GM21515 (cell line): ENCODE data around the gene BMPER.

Source experiments
- ATAC-seq: cut with Tn5 transposase; IDR thresholded peaks from one replicate; pipeline ENCODE4 v1.9.1; 2021; ENCODE audit not compliant: unreplicated experiment

Gene BMPER

DNA sequence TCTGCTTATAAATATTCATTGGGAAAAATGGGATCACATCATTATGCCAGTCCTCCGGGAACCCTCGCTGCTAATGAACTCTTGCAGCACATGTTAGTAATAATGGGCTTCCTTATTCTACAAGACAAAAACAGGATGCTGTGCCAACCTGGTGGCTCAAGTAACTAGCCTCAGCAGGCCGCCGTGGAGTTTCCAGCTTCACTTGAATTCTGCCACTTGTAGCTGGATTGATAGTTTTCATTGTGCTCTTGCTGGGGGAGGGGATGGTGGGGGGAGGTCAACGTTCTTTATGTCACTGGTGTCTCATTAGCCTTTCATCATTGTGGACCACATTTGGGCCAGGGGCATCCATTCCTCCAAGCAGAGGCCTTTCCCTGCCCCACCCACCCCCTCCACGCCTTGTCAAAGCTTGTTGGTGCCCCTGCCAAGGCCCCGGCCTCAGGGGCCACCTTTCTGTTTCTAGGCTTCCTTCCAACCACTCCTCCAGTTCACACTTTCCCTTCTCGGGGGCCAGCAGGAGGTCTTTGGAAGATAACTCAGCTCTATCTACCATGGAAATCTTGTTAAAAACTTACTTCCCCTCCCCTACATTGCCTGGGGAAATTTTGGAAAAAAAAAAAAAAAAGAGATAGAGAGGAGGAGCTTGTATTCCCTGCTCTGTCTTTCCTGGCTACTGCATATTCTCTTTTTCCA lies 153.9 kb downstream of the BMPER start:
- no peak for ATAC-seq

DNA sequence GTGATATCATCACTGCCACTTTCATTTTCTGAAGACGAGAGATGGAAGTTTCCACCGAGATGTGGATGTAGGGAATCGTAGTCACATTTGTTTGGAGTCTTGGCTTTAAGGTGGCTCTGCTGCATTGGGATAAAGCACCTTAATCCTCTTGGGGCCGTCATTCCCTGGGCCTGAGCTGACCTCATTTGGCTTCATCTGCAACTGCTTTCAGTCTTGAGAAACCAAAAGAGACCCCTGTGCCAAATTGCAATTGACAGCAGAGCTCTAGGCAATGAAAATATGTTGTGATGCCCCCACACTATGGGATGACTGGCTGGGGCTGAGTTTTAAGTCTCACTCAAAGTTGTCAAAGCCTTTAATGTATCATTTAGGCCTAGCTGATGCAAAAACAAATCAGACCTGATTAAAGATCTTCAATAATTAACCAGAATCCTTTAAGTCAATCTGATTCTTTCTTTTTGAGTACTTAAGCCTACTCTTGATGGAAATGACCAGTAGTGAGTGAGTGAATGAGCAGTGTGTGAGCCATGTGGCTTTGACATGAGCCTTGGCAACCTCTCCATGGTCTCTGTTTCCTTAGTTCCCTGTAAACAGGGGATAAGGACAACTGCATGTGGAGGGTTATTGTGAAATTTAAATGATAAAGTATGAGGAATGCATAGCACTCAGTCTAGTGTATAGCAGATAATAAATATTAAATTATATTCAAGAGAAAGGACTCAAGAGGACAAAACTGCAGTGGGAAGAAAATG lies 155.0 kb downstream of the BMPER start:
- ATAC-seq: no peak

DNA sequence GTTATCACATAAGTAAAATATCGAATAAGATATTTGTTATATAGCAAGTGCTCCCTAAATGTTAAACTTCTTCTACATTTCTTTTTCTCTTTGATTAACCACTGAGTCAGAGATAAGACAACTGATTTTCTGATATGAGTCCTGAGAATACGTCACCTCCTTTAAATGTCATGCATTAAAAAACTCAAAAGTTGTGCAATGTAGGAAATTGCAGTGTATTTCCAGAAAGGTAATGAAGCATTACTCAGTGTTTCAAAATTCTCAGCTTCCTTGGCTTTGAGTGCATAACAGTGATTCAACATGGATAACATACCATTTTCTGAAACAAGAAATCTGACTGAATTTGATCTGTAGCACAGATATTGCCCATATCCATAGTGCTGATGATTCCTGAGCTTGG lies 155.8 kb downstream of the BMPER start:
- ATAC-seq: no peak

DNA sequence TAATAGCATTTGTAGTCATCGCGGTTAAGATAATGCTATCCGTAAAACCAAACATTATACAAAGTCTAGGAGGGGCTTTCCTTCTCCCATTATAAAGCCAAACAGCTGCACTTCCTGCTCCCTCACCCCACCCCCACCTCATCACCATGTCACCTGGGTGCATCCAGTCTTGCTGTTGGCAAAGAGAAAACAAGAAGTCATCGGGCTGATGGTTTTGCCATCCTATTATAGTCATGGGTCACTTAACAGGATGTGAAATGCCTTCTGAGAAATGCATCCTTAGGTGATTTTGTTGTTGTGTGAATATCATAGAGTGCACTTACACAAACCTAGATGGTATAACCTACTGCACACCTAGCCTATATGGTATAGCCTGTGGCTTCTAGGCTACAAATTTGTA lies 157.0 kb downstream of the BMPER start:
- ATAC-seq: no peak

DNA sequence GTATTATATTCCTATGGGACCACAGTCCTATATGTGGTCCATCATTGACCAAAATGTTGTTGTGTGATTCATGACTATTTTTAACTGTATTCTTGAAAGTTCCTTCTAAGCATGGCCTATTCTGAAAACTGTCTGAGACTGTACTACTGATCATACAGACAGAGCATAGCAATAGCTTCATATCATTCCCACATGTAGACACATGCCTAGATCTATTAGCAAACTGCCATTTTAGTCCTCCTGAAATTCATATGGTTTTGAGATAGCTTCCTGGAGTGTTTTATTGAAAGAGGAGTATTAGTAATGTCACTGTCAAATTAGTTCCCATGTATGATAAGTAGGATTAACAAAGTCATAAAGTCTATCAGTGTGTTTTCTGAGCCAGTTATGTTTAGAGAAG lies 157.5 kb downstream of the BMPER start:
- ATAC-seq: no peak

DNA sequence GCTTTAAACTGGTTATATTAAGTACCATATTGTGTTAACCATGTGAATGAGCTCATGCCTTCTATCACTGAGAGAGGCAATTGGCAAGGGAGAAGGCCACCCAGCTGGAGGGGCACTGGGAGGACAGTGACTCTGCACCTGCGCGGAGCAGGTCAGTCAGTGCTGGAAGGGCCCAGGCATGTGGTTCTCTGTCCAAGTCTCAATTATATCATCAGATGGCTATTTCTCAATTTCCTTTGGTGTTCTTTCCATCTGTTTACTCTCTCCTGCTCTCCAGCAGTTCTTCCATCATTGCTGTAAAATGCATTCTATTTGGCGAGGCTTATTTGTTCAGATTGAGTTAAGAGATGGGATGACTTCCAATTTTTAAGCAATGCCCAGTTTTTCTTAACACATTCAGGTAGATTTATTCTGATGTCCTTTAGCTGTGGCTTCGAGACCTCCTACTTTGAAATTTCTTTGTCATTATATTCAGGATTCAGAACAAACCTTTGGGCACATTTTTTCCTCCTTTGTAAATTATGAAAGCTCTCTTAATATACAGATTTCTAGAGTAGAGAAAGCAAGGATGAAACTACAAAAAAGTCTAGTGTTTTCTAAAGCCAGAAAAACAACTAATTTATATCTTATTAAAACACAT lies 159.3 kb downstream of the BMPER start:
- ATAC-seq: no peak

DNA sequence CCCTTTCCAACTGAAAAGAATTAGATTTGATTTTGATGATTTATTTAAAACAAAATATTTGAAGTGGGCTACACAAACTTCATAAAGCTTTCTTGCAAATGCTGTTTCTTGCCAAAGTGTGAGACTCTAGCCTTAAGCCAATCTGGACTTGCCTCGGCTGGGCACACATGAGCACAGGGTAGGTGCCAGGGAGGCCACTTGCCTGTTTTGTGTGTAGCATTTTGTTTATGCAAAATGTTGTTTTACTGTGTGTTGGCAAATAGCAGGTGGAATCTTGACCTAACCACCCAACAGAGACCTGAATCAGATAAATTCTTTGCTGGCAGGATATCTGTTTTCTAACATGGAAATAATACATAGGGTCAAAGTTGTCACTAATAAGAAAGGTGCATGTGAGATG lies 161.1 kb downstream of the BMPER start:
- ATAC-seq: no peak

DNA sequence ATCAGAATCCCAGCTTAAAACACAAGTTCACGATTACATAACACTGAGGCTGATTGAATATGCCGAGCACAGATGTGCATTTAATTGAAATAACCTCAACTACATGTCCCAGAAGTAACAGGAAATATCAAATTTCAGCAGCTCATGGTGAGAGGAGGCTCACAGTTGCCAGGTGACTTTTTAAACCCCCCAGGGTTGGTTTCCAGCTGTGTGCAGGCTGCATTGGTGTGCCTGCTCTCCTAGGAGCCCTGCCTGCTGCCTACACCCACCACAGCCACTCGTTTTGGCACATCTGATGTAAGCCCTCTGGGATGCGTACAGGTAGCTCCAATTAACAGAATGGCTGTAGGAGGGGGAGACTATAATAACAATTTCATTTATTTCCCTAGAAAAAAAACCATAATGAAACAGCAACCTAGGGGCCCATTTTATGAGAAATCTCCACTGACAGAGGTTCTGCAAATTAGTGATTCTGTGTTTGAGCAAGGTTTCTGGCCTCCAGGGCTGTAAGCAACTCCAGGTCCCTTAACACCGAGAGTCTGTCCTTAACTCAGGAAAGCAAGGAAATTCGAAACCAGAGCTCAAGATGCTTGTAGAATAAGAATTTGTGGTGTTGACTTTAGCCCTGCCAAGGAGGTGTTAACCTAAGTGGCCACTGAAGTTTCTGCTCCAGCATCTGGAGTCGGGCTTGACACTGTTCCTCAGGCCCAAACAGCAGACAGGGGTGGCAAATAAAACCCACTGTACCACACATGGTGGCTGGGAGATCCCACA lies 161.9 kb downstream of the BMPER start:
- ATAC-seq: no peak

DNA sequence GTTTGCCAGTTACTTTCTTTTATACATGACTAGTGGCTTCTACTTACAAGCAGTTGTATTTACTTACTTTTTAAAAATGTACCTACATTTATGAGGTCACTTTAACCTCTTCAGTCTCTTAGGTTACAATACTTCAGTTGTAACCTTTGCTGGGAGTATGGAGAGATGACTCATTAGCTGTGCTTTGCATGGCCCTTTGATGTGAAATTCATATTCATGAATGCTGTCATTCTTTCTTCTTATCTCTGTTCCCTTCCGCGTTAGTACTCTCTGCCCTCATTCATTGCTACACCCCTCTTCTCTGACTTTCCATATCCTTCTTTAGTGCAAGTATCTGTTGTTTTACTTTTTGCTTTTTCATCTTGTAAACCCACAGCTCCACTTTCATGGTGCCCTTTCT lies 164.3 kb downstream of the BMPER start:
- no peak for ATAC-seq

DNA sequence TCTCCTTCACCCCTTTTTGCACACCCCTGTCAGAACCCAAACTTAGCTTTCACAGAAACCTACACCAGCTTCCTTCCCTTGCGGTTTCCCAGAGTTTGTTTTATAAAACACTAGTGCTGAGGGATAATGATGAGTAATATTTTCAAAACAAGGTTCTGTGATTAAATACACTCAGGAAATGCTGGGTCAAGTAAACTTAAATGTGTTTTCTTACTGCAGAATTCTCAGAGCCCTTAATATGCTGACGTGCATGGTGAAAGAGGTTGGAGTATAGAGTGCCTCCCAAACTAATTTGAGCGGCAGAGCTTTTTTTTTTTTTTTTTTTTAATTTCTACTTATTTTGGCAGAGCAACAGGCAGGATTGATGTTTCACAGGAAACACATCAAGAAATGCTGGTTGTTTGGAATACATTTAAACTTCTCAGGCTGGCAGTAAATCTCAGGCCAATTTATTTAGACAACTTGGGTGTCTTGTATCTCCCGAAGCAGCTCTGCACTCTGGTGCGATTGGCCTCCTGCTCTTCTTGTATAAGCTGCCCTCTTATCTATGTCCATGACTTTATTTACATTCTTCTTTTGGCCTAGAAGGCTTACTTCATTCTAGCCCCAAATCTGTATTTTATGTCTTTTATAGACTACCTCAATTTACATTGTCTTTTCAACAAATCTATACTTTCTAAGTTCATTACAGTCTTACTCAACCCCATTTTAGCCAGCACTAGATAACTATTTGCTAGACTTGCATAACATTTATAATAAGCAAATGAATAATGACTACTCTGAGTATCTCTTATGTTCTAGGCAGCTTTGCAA lies 165.4 kb downstream of the BMPER start:
- no peak for ATAC-seq

DNA sequence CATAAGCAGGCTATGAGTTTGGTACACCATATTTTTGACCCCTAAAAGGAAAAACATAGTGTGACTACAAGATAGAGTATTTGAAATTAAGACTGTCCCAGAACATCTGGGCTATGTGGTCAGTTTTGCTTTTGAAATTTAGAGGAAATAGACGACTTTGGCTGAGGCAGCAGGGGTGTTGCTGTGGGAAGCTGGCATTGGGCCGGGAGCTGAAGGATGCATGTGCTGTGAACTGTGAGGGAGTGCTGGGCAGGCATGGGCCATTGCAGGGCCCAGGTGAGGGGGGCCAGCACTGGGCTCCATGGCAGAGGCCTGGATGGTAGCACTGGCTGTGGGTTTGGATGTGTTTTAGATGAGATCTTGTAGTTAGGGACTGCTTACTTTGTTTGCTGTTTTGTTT lies 168.3 kb downstream of the BMPER start:
- no peak for ATAC-seq

DNA sequence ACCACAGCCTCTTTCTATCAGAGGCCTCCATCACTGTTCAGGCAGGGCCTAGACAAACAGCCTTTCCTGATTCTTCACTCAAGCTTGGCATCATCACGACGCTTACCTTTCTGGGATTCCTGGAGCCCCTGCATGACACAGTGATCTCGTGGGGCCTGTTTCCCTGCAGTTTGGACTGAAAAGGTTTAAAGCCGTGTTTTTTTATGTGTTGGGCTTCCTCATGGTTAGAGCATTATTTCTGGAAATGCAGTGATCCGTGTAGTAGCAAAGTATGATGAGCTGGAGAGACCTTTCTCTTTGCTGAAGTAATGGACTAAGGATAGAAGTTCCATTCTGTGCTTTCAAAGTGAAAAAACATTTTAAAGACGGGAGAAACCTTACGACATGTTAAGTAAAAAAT lies 169.1 kb downstream of the BMPER start:
- no peak for ATAC-seq

DNA sequence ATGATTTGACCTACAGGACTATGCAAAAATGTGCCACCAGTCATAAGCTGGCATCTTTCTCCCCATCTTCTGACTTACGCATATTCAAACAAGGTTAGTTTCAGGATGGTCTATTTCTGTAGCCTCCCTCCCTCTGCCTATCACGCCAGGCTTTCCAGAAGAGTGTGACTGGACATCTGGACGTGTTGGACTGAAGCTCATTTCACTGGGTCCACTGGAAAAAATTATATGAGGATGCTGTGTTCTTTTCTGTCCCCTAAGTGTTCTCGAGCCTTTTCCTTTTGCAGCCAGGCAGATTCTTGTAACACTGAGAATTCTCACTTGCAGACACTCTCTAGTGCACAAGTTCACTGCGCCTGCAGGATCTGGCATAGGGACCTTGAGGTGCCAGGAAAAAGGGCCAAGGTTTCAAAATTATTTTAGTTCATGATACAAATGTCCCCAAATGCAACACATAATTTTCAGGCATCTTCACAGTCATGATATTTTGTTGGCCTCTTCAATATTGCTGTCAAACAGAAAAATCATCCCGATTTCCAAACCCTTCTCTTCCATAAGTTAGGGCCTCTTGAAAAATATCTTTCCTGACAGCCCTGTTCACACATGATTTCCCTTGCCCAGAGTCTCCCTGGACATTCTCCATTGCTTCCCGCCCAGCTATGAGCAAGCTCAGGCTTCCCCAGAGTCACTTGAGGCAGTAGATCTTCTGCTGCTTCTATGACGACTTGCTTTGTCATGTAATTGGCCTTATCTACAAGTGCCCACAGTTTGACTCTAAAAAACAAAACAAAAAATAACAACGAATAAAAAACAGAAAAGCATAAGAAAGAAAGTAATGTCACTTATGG lies 170.4 kb downstream of the BMPER start:
- ATAC-seq: no peak

DNA sequence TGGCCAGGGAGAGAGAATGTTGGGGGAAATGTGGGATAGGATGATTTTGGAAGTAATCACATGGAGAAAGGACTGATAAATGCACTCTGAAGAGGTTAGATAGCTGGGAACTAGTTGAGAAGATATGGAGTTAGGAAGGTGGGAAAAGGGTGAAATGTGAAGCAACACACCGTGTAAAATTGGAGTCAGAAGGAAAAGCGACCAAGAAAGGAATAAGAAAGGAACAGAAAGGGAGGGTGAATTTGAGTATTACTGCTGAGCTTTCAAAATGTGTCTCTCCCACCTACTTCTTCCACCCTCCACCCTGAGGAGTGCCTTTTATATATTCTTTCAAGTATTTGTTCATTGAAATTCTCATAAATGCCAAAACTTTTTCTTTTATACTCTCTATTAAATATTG lies 171.8 kb downstream of the BMPER start:
- ATAC-seq: no peak

DNA sequence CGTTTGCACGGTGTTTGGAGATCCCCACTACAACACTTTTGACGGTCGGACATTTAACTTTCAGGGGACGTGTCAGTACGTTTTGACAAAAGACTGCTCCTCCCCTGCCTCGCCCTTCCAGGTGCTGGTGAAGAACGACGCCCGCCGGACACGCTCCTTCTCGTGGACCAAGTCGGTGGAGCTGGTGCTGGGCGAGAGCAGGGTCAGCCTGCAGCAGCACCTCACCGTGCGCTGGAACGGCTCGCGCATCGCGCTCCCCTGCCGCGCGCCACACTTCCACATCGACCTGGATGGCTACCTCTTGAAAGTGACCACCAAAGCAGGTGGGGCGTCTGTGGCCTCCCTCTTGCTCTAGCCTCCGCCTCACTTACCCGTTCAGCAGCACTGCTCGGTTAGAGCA lies 173.5 kb downstream of the BMPER start:
- no peak for ATAC-seq

DNA sequence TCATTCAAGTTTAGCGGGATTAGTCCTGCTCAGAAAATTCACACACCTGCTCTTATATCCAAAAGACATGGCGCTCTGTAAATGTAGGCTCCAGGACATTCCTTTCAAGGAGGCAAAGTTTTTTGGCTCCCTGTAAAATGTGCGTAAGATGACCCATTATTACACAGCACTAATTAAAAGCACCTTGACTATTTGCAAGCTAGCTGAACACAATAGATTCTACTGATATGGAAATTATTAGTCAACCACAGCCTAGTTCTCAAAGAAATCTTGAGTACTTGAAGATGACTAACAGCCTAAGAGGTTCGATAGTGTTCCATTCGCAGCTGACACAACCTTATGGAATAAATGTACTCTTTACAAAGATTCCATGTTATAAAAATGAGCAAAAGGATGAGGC lies 175.2 kb downstream of the BMPER start:
- no peak for ATAC-seq

DNA sequence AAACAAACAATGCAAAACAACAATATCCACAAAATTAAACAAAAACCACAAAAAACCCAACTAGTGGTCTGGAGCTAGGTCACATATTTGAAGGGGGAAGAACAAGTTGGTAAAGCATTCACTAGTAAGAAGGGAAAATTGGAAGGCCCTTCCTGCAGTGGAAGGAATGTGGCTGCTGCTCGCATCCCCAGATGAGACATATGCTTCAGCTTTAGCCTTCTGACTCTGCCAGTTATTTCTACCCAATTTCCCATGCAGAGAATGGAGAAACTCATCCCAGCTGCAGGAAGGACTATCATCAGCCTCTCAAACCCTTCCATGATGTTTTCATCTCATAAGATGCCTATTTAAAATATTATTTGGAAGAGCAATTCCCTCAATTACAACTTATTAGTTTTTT lies 176.6 kb downstream of the BMPER start:
- no peak for ATAC-seq

DNA sequence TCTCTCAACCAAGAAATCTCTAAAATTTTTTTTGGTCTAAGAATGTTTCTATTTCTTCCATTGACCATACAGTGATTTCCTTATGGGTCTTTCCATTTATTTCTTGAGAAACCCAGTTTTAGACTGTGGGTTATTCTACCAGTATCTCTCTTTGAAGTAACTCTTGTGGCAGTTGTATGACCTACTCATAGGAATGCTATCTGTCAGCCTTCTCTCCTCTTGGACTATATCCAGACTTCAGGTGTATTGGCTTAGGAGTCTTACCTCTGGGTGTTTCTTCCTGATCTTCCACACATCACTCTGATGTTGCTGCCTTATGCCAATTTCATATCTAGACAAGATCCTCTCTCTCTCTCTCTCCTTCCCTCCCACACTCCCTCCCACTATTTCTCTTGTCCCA lies 178.1 kb downstream of the BMPER start:
- ATAC-seq: no peak

DNA sequence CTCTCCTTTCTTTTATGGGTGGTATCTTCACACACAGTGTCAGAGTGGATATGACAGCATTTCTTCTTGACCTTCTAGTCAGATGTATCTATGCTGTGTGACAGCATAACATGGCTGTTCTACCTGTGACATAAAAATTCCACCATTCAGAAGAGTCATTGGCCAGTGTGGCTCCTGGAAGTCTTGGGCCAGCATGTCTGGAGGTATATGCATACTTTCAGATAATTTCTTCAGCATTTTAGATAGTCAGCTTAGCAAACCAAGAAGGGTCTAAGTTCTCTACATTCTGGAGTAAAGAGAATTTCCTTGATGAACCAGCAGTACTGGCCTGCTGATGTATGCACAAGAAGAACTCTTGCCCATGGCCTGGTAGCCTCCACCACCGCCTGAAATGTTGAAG lies 179.3 kb downstream of the BMPER start:
- no peak for ATAC-seq

DNA sequence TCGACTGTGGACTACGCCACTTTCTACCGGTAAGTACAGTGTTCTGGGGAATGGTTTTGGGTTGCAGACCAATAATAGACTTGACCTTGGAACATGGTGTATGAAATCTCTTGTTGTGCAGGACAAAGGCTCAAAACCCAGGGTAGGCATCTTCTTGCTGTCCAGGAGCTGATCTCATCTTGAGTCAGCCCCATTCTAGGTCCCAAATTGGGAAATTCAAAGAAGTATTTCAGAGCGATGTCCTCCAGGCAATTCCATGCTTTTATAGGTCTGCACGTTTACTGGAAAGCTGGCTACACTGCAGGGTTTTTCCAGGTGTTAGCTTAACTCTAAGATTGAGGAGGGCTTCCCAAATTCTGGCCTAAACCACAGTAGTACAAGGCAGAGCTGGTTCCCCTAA lies 180.7 kb downstream of the BMPER start:
- ATAC-seq: no peak
